H1 (cell line): ENCODE data around the gene PDGFB. TPM values are rescaled to one million over a fixed set of nuclear protein-coding genes. Genes with fewer than 3 reads are reported as not detected.

Experiments used
- CTCF ChIA-PET: fragments of 300-600 bp; sonication (Branson Sonifier 250); formaldehyde crosslinking; loops from one replicate; lab custom pipeline; 2021; ENCODE audit not compliant: partially characterized antibody; lab: Charles Lee
- POLR2A ChIA-PET: fragments of 300-600 bp; sonication (Branson Sonifier 250); formaldehyde crosslinking; loops from one replicate; lab custom pipeline; 2021; ENCODE audit warnings: inconsistent platforms; ENCODE audit not compliant: partially characterized antibody; lab: Charles Lee
- DNase-seq, 2 experiments: peaks; one replicate each; pipeline versions ENCODE4 v3.0.0 to v3.0.0-alpha.2; 2010 to 2022; ENCODE audit warnings: low spot score in 2 of 2, low read depth in 1 of 2, mixed read lengths in 1 of 2
- FAIRE-seq: peaks from 2 replicates; lab custom pipeline; 2011; peaks lifted over from hg19 to GRCh38; lab: Jason Lieb, UNC
- H2AFZ ChIP-seq: 2 replicates; pipeline ENCODE4 v1.8.1; 2012; ENCODE audit warnings: low read length, inconsistent platforms
- H2AK5ac ChIP-seq: 2 replicates; pipeline ENCODE4 v1.6.1; 2013; ENCODE audit warnings: low read depth, low read length
- H2BK120ac ChIP-seq: replicated peaks from 2 replicates; pipeline ENCODE3; 2013; ENCODE audit warnings: low read depth, low read length, inconsistent platforms
- H2BK12ac ChIP-seq: 2 replicates; pipeline ENCODE4 v1.6.1; 2013; ENCODE audit warnings: low read depth, low read length
- H2BK15ac ChIP-seq: 2 replicates; pipeline ENCODE4 v1.6.1; 2013; ENCODE audit warnings: low read length
- H2BK20ac ChIP-seq: 2 replicates; pipeline ENCODE4 v1.6.1; 2013; ENCODE audit warnings: low read length
- H2BK5ac ChIP-seq: 2 replicates; pipeline ENCODE4 v1.6.1; 2013; ENCODE audit warnings: low read depth, low read length
- H3K14ac ChIP-seq: 2 replicates; pipeline ENCODE4 v1.6.1; 2013; ENCODE audit warnings: inconsistent platforms; ENCODE audit not compliant: insufficient read length
- H3K18ac ChIP-seq: 2 replicates; pipeline ENCODE4 v1.6.1; 2013; ENCODE audit warnings: low read length; ENCODE audit errors: extremely low read depth
- H3K23ac ChIP-seq: 2 replicates; pipeline ENCODE4 v1.6.1; 2013; ENCODE audit warnings: inconsistent platforms; ENCODE audit not compliant: insufficient read length
- H3K23me2 ChIP-seq: 2 replicates; pipeline ENCODE4 v1.6.1; 2013; ENCODE audit warnings: low read depth, low read length
- H3K27ac ChIP-seq: 2 replicates; pipeline ENCODE4 v1.6.1; 2011; ENCODE audit warnings: low read depth, low read length, inconsistent platforms
- H3K27me3 ChIP-seq, 4 experiments: replicated peaks in 1 of 4; 1 replicate in 1 of 4; 2 replicates in 3 of 4; pipeline versions ENCODE4 v1.6.1 to v1.8.1; 2011 to 2013; ENCODE audit warnings: low read length in 3 of 4, mild to moderate bottlenecking in 3 of 4, inconsistent platforms in 2 of 4, mixed read lengths in 2 of 4, moderate library complexity in 1 of 4; ENCODE audit not compliant: control insufficient read depth in 3 of 4, insufficient read depth in 3 of 4; ENCODE audit errors: extremely low read depth in 1 of 4
- H3K36me3 ChIP-seq, 4 experiments: 2 replicates each; pipeline versions ENCODE4 v1.6.1 to v1.8.1; 2011 to 2013; ENCODE audit warnings: mild to moderate bottlenecking in 4 of 4, low read length in 3 of 4, moderate library complexity in 2 of 4, control low read depth in 1 of 4, inconsistent platforms in 1 of 4; ENCODE audit not compliant: insufficient read depth in 4 of 4, control insufficient read depth in 2 of 4
- H3K4ac ChIP-seq: replicated peaks from 2 replicates; pipeline ENCODE3; 2013; ENCODE audit warnings: low read length, low read depth, mixed read lengths, inconsistent platforms; ENCODE audit not compliant: insufficient read length
- H3K4me1 ChIP-seq, 4 experiments: replicated peaks in 1 of 4; 1 replicate in 1 of 4; 2 replicates in 3 of 4; pipeline versions ENCODE4 v1.6.1 to v1.8.1; 2011 to 2013; ENCODE audit warnings: low read length in 3 of 4, inconsistent platforms in 2 of 4, mixed read lengths in 1 of 4; ENCODE audit not compliant: insufficient read depth in 4 of 4, control insufficient read depth in 3 of 4
- H3K4me2 ChIP-seq, 2 experiments: 2 replicates each; pipeline versions ENCODE4 v1.6.1 to v1.8.1; 2011 to 2013; ENCODE audit warnings: low read depth in 2 of 2, low read length in 2 of 2, control low read depth in 1 of 2, inconsistent platforms in 1 of 2, mild to moderate bottlenecking in 1 of 2; ENCODE audit not compliant: insufficient read depth in 1 of 2
- H3K4me3 ChIP-seq, 4 experiments: fragments of 200-600, 300-600 bp in 1 of 4; sonication (generic), shearing (Covaris generic), sonication (Bioruptor Twin) in 1 of 4; 2 replicates each; pipeline versions ENCODE4 v1.5.1 to v1.8.1; 2011 to 2016; ENCODE audit warnings: low read length in 4 of 4, low read depth in 3 of 4, control low read depth in 2 of 4, inconsistent platforms in 2 of 4, mild to moderate bottlenecking in 2 of 4, mixed read lengths in 1 of 4, moderate library complexity in 1 of 4; ENCODE audit not compliant: insufficient read depth in 2 of 4; ENCODE audit errors: extremely low read depth in 1 of 4
- H3K56ac ChIP-seq: replicated peaks from 2 replicates; pipeline ENCODE3; 2013; ENCODE audit warnings: low read depth, mild to moderate bottlenecking, mixed read lengths, low read length, inconsistent platforms; ENCODE audit not compliant: insufficient read length
- H3K79me1 ChIP-seq: 2 replicates; pipeline ENCODE4 v1.6.1; 2013; ENCODE audit warnings: low read depth, low read length, control low read depth
- H3K79me2 ChIP-seq, 2 experiments: 2 replicates each; pipeline versions ENCODE4 v1.6.1 to v1.8.1; 2012 to 2013; ENCODE audit warnings: low read length in 2 of 2, mild to moderate bottlenecking in 2 of 2, inconsistent platforms in 1 of 2; ENCODE audit not compliant: insufficient read depth in 2 of 2, control insufficient read depth in 1 of 2
- H3K9ac ChIP-seq, 4 experiments: replicated peaks in 1 of 4; 1 replicate in 1 of 4; 2 replicates in 3 of 4; pipeline versions ENCODE4 v1.6.1 to v1.8.1; 2011 to 2013; ENCODE audit warnings: low read depth in 3 of 4, low read length in 3 of 4, control low read depth in 2 of 4, mild to moderate bottlenecking in 2 of 4, moderate library complexity in 2 of 4, inconsistent platforms in 1 of 4; ENCODE audit errors: extremely low read depth in 1 of 4
- H3K9me3 ChIP-seq, 2 experiments: 2 replicates each; pipeline versions ENCODE4 v1.6.1 to v1.8.1; 2012 to 2013; ENCODE audit warnings: mild to moderate bottlenecking in 2 of 2, moderate library complexity in 2 of 2, control low read depth in 1 of 2, inconsistent platforms in 1 of 2, low read depth in 1 of 2, low read length in 1 of 2, mixed read lengths in 1 of 2; ENCODE audit not compliant: insufficient read depth in 2 of 2
- H4K20me1 ChIP-seq, 2 experiments: replicated peaks in 1 of 2; 2 replicates each; pipeline versions ENCODE3 to v1.8.1; 2011 to 2013; ENCODE audit warnings: inconsistent platforms in 2 of 2, low read length in 2 of 2, mild to moderate bottlenecking in 1 of 2; ENCODE audit not compliant: insufficient read depth in 2 of 2, control insufficient read depth in 1 of 2
- H4K5ac ChIP-seq: 2 replicates; pipeline ENCODE4 v1.6.1; 2013; ENCODE audit warnings: low read length, low read depth, mixed read lengths, inconsistent platforms; ENCODE audit not compliant: insufficient read length
- H4K8ac ChIP-seq: 2 replicates; pipeline ENCODE4 v1.8.0; 2013; ENCODE audit warnings: mild to moderate bottlenecking, moderate library complexity, low read length, inconsistent platforms; ENCODE audit not compliant: insufficient read depth; ENCODE audit errors: extremely low read depth
- H4K91ac ChIP-seq: replicated peaks from 2 replicates; pipeline ENCODE3; 2013; ENCODE audit warnings: low read length, mixed read lengths, inconsistent platforms; ENCODE audit not compliant: insufficient read length
- POLR2AphosphoS5 ChIP-seq: IDR thresholded peaks from 2 replicates; pipeline ENCODE4 v1.6.1; 2011; ENCODE audit warnings: low read depth, low read length
- YY1 ChIP-seq: IDR thresholded peaks from 2 replicates; pipeline ENCODE4 v1.6.1; 2011; ENCODE audit warnings: low read depth, mild to moderate bottlenecking, low read length
- WGBS, 2 experiments: shearing (Covaris generic) in 1 of 2; methylation state at CpG; one replicate each; pipeline versions ENCODE4 v1.1.6 to v1.1.7; 2013 to 2015; ENCODE audit warnings: low lambda C conversion rate in 2 of 2, mixed read lengths in 2 of 2, inconsistent platforms in 1 of 2, low coverage in 1 of 2, missing lambda C conversion rate in 1 of 2; ENCODE audit not compliant: insufficient replicate concordance in 2 of 2, insufficient coverage in 1 of 2, insufficient read length in 1 of 2; ENCODE audit errors: extremely low coverage in 1 of 2, missing lambda C conversion rate in 1 of 2; 5-methylcytosine and 5-hydroxymethylcytosine counted together
- polyA plus RNA-seq, 7 experiments: library from polyadenylated mRNA; depleted of rRNA in 3 of 7; stranded (reverse) in 5 of 7; unstranded in 2 of 7; fragments of >200 nt in 5 of 7; fragments of 200-250 nt in 2 of 7; gene quantifications; 1 replicate in 5 of 7; 2 replicates in 1 of 7; 4 replicates in 1 of 7; pipeline versions ENCODE4 v1.2.1 to v1.2.3, GENCODE V29; 2011 to 2013; ENCODE audit warnings: missing spikeins in 2 of 7, mixed read lengths in 2 of 7
- total RNA-seq: library from RNA; stranded (reverse); fragmentation: NEBNext Ultra II Directional; extraction: Animal tissue kit (Norgen Biotek cat#: 25700); gene quantifications from 2 replicates; pipeline ENCODE4 v1.2.1, GENCODE V29; 2021

PDGFB gene
- total and polyA plus RNA-seq, 2 of the 8 experiments (the other 6 are each of a cell fraction or from before 2014, with no cell fraction given), result 3.9 to 8.5 TPM

- H3K4ac ChIP-seq, result no peak overlapping the region
- TF ChIP-seq YY1 (0 out of 2 replicates have a peak, but pooled peaks have one; percentile 34), POLR2AphosphoS5 (no peak)
- TF ChIP-seq, all 59 proteins: peak for 1
- 83% methylated on average over 3 of the region's 3 CpGs; no CpG with 5 or more reads in 1 of the 2 experiments for WGBS, 2 experiments
- Histone ChIP-seq H2AFZ (no peak overlapping the region), H2BK5ac (no peak overlapping the region; the same call in 1 of the 2 replicates), H3K9ac (no peak overlapping the region), H3K27ac (no peak overlapping the region), H3K79me2 (no peaks in the 10 kb centered on the region), H4K20me1 (no peaks in the 10 kb centered on the region), H3K14ac (no peak overlapping the region), H3K23me2 (no peaks in the 10 kb centered on the region), H2AK5ac (no peak overlapping the region), H3K79me1 (no peaks in the 10 kb centered on the region), H2BK15ac (no peak overlapping the region), H2BK20ac (no peak overlapping the region), H3K18ac (no peak overlapping the region), H3K9me3 (no peaks in the 10 kb centered on the region), H4K91ac (no peak overlapping the region), H4K5ac (no peak overlapping the region), H3K23ac (no peak overlapping the region), H3K4me1 (peaks cover 0 to 6% (median under 1%) of the 10 kb centered on the region in 4 experiments; a peak in 5 of 7 replicates), H3K4me3 (no peak overlapping the region), H4K8ac (no peak overlapping the region), H3K56ac (no peak overlapping the region), H3K4me2 (no peak overlapping the region), H3K36me3 (no peaks in the 10 kb centered on the region), H2BK120ac (no peak overlapping the region), H2BK12ac (no peak overlapping the region), H3K27me3 (no peaks in the 10 kb centered on the region)
- CTCF ChIA-PET, result interaction anchor here (1.4 to 1.7 kb wide), 3 partner anchors 22 to 153 kb away, joined by 4 to 5 read pairs (median 5); no protein-coding TSS in a partner anchor
- POLR2A ChIA-PET, result interaction anchor here (1.3 to 37.3 kb wide), 2 partner anchors 15 to 32 kb away, joined by 3 to 692 read pairs; partner anchors contain the start of gene RPL3
- FAIRE-seq (no peak), DNase-seq (no peak)
These were observed 40.2 kb upstream of the PDGFB start for GRCh38 chr22:39284983-39285382.
